ENCODE results near the gene PNLIPRP3. TPM values are rescaled to one million over a fixed set of nuclear protein-coding genes. Genes with fewer than 3 reads are reported as not detected.

Gene PNLIPRP3
- polyA plus RNA-seq, 3 donors: not detected

- intact Hi-C loops (cut with micrococcal nuclease): no loop called here
- Mint-ChIP-seq H3K4me3 (peak overlapping the region in 1 of 2 donors; percentile 64), H3K36me3 (no peaks in the 10 kb centered on the region), H3K27me3 (ENCODE audit: low read depth in 3 of 3) (peaks cover 1 to 8% (median 2%) of the 10 kb centered on the region in 3 donors), H3K9me3 (peaks cover 0 to 2% (median 0%) of the 10 kb centered on the region in 7 donors), H3K4me1 (peaks cover 20% of the 10 kb centered on the region), H3K27ac (peak overlapping the region; percentile 41 to 87 (median 77))
- Histone ChIP-seq H3K27me3 (ENCODE audit: control insufficient read depth in 2 of 2, insufficient read depth in 2 of 2, low read length in 2 of 2) (no peaks in the 10 kb centered on the region), H3K9me3 (replicated peaks in 1 of 2; ENCODE audit: control insufficient read depth in 1 of 2, insufficient read depth in 1 of 2, low read length in 2 of 2) (no peaks in the 10 kb centered on the region), H3K27ac (ENCODE audit: low read depth in 1 of 2, low read length in 2 of 2) (peak overlapping the region in 1 of 2 donors; percentile 64), H3K79me2 (ENCODE audit: insufficient read depth, low read length) (no peaks in the 10 kb centered on the region), H3K9ac (ENCODE audit: insufficient read depth, low read length, poor library complexity, severe bottlenecking) (no peak overlapping the region), H3K4me3 (replicated peaks in 1 of 3; ENCODE audit: low read depth in 2 of 3, low read length in 3 of 3) (no peak overlapping the region), H3K4me1 (ENCODE audit: control insufficient read depth in 1 of 2, insufficient read depth in 2 of 2, low read length in 2 of 2) (peaks cover 23 to 27% of the 10 kb centered on the region in 2 donors), H2AFZ (ENCODE audit: insufficient read depth, low read depth, low read length, poor library complexity, severe bottlenecking) (no peak overlapping the region), H3K36me3 (replicated peaks in 1 of 2; ENCODE audit: control insufficient read depth in 1 of 2, insufficient read depth in 2 of 2, low read length in 2 of 2) (no peaks in the 10 kb centered on the region), H4K20me1 (ENCODE audit: insufficient read depth, low read length) (no peaks in the 10 kb centered on the region), H3K4me2 (replicated peaks; ENCODE audit: extremely low read depth, low read length, poor library complexity, severe bottlenecking) (no peak overlapping the region)
- no peak for TF ChIP-seq CTCF (IDR thresholded peaks at IDR 0.05)
- peak; percentile 12 to 32 (median 27) for DNase-seq
- 0% methylated on average over 1 of the region's 1 CpG for WGBS (ENCODE audit: insufficient coverage)
Measured at GRCh38 chr10:116451711-116452337, 24.2 kb downstream of the PNLIPRP3 start.

- H4K20me1 ChIP-seq (ENCODE audit: insufficient read depth, low read length): no peaks in the 10 kb centered on the region
- H3K4me1 Mint-ChIP-seq: peaks cover 22% of the 10 kb centered on the region
Measured at GRCh38 chr10:116452338-116452720, 24.7 kb downstream of the PNLIPRP3 start.

More at GRCh38 chr10:116452338-116452720, 24.7 kb downstream of the PNLIPRP3 start:
- peaks cover 27 to 31% of the 10 kb centered on the region in 2 donors for H3K4me1 ChIP-seq (ENCODE audit: control insufficient read depth in 1 of 2, insufficient read depth in 2 of 2, low read length in 2 of 2)
- H3K9me3 ChIP-seq (replicated peaks in 1 of 2; ENCODE audit: control insufficient read depth in 1 of 2, insufficient read depth in 1 of 2, low read length in 2 of 2): no peaks in the 10 kb centered on the region
- H3K4me2 ChIP-seq (replicated peaks; ENCODE audit: extremely low read depth, low read length, poor library complexity, severe bottlenecking): no peak overlapping the region
- no peaks in the 10 kb centered on the region for H3K36me3 Mint-ChIP-seq
- no peak overlapping the region for H3K4me3 Mint-ChIP-seq
- peaks cover 0 to 2% (median 0%) of the 10 kb centered on the region in 7 donors for H3K9me3 Mint-ChIP-seq
- no peak for DNase-seq
- H3K27me3 Mint-ChIP-seq (ENCODE audit: low read depth in 3 of 3): peaks cover 1 to 8% (median 2%) of the 10 kb centered on the region in 3 donors
- H3K9ac ChIP-seq (ENCODE audit: insufficient read depth, low read length, poor library complexity, severe bottlenecking): no peak overlapping the region
- no peak overlapping the region for H3K27ac Mint-ChIP-seq
- H3K27me3 ChIP-seq (ENCODE audit: control insufficient read depth in 2 of 2, insufficient read depth in 2 of 2, low read length in 2 of 2): no peaks in the 10 kb centered on the region
- peak overlapping the region in 1 of 2 donors; percentile 64 for H3K27ac ChIP-seq (ENCODE audit: low read depth in 1 of 2, low read length in 2 of 2)
- H2AFZ ChIP-seq (ENCODE audit: insufficient read depth, low read depth, low read length, poor library complexity, severe bottlenecking): no peak overlapping the region
- TF ChIP-seq CTCF (IDR thresholded peaks at IDR 0.05): no peak
- no peaks in the 10 kb centered on the region for H3K36me3 ChIP-seq (replicated peaks in 1 of 2; ENCODE audit: control insufficient read depth in 1 of 2, insufficient read depth in 2 of 2, low read length in 2 of 2)
- H3K79me2 ChIP-seq (ENCODE audit: insufficient read depth, low read length): no peaks in the 10 kb centered on the region
- intact Hi-C loops (cut with micrococcal nuclease): no loop called here
- no peak overlapping the region for H3K4me3 ChIP-seq (replicated peaks in 1 of 3; ENCODE audit: low read depth in 2 of 3, low read length in 3 of 3)

Measured in CD14-positive monocyte (primary cell).